Activated CD8-positive, alpha-beta T cell treated with anti-CD3 and anti-CD28 coated beads for 36 hours (primary cell): ENCODE results near the gene RUFY3. TPM values are rescaled to one million over a fixed set of nuclear protein-coding genes. Genes with fewer than 3 reads are reported as not detected.

Experiments used
- ATAC-seq: fragments of 200-7000 bp; cut with Tn5 transposase; one replicate; pipeline ENCODE4 v1.10.0; 2021; ENCODE audit warnings: mild to moderate bottlenecking, moderate library complexity
- CTCF ChIA-PET: fragments of 350-600 bp; sonication (Branson Sonifier 250); formaldehyde crosslinking; loops from one replicate; lab custom pipeline; 2021; ENCODE audit warnings: antibody characterized with exemption; lab: Charles Lee
- POLR2A ChIA-PET: fragments of 350-600 bp; sonication (Branson Sonifier 250); formaldehyde crosslinking; loops from one replicate; lab custom pipeline; 2021; ENCODE audit warnings: antibody characterized with exemption; lab: Charles Lee
- DNase-seq: peaks from one replicate; pipeline ENCODE4 v3.0.0-alpha.2; 2020
- H3K27ac Mint-ChIP-seq: one replicate; pipeline ENCODE4 v1.8.0; 2021; ENCODE audit warnings: mild to moderate bottlenecking, mixed read lengths
- H3K27me3 Mint-ChIP-seq: one replicate; pipeline ENCODE4 v1.8.0; 2021; ENCODE audit warnings: mixed read lengths
- H3K36me3 Mint-ChIP-seq: one replicate; pipeline ENCODE4 v1.8.0; 2021; ENCODE audit warnings: low read depth, mixed read lengths
- H3K4me1 Mint-ChIP-seq: one replicate; pipeline ENCODE4 v1.8.0; 2021; ENCODE audit warnings: low read depth, mixed read lengths
- H3K4me3 Mint-ChIP-seq: one replicate; pipeline ENCODE4 v1.8.0; 2021; ENCODE audit warnings: mild to moderate bottlenecking, moderate library complexity, mixed read lengths
- H3K9me3 Mint-ChIP-seq: one replicate; pipeline ENCODE4 v1.8.0; 2021; ENCODE audit warnings: mixed read lengths
- CTCF ChIP-seq: fragments of 200-600 bp; IDR thresholded peaks from one replicate; pipeline ENCODE4 v1.8.0; 2022; ENCODE audit warnings: antibody characterized with exemption, mild to moderate bottlenecking
- intact Hi-C: fragments of 100-400 bp; cut with micrococcal nuclease; formaldehyde crosslinking; loops from one replicate; pipeline ENCODE4 v1.10.0; 2022
- total RNA-seq, 2 experiments: library from RNA; stranded (reverse); gene quantifications; one replicate each; pipeline ENCODE4 v1.2.3, GENCODE V29; 2021

Gene RUFY3
- total RNA-seq, 2 experiments from 2014 or later = 13.6 to 17.5 TPM

GRCh38 chr4:70816894-70817293 is 95.1 kb downstream of the RUFY3 start:
- TF ChIP-seq CTCF = no peak
- H3K4me3 Mint-ChIP-seq = no peak overlapping the region
- H3K4me1 Mint-ChIP-seq = peaks cover 17% of the 10 kb centered on the region
- H3K27me3 Mint-ChIP-seq = no peaks in the 10 kb centered on the region
- H3K9me3 Mint-ChIP-seq = no peaks in the 10 kb centered on the region
- ChIA-PET CTCF (interaction anchor here (0.5 kb wide), 1 partner anchor 110 kb away, joined by 3 read pairs; no protein-coding TSS in a partner anchor), POLR2A (interaction anchor here (1.0 to 1.2 kb wide), 2 partner anchors 10 to 15 kb away, joined by 3 read pairs; no protein-coding TSS in a partner anchor)
- peaks cover 31% of the 10 kb centered on the region for H3K36me3 Mint-ChIP-seq
- no peak for ATAC-seq
- intact Hi-C loops = no loop called here
- H3K27ac Mint-ChIP-seq = no peak overlapping the region
- DNase-seq = no peak

GRCh38 chr4:70818173-70818855 is 96.5 kb downstream of the RUFY3 start:
- H3K36me3 Mint-ChIP-seq = peaks cover 41% of the 10 kb centered on the region

GRCh38 chr4:70818921-70819320 is 97.2 kb downstream of the RUFY3 start:
- H3K9me3 Mint-ChIP-seq = no peaks in the 10 kb centered on the region
- H3K4me1 Mint-ChIP-seq = peaks cover 17% of the 10 kb centered on the region
- POLR2A ChIA-PET = interaction anchor here (0.7 to 2.4 kb wide), 2 partner anchors 8 to 19 kb away, joined by 3 to 14 read pairs; no protein-coding TSS in a partner anchor
- CTCF ChIA-PET = interaction anchor here (0.8 to 1.3 kb wide), 3 partner anchors 8 to 217 kb away, joined by 3 to 4 read pairs (median 3); no protein-coding TSS in a partner anchor
- DNase-seq (no peak), ATAC-seq (no peak)
- H3K36me3 Mint-ChIP-seq = peaks cover 42% of the 10 kb centered on the region
- TF ChIP-seq CTCF = no peak
- no peak overlapping the region for H3K4me3 Mint-ChIP-seq
- intact Hi-C loops = no loop called here
- H3K27ac Mint-ChIP-seq = peak overlapping the region; percentile 44
- H3K27me3 Mint-ChIP-seq = no peaks in the 10 kb centered on the region

More at GRCh38 chr4:70818173-70818855, 96.5 kb downstream of the RUFY3 start:
- POLR2A ChIA-PET = interaction anchor here (0.7 to 2.4 kb wide), 2 partner anchors 9 to 20 kb away, joined by 3 to 14 read pairs; no protein-coding TSS in a partner anchor
- H3K4me1 Mint-ChIP-seq = peaks cover 17% of the 10 kb centered on the region
- no peaks in the 10 kb centered on the region for H3K27me3 Mint-ChIP-seq
- intact Hi-C loops = no loop called here
- CTCF ChIA-PET = interaction anchor here (0.8 to 1.3 kb wide), 2 partner anchors 14 to 217 kb away, joined by 3 to 4 read pairs; no protein-coding TSS in a partner anchor
- no peak overlapping the region for H3K4me3 Mint-ChIP-seq
- DNase-seq = no peak
- H3K27ac Mint-ChIP-seq = peak overlapping the region; percentile 44
- peak; percentile 27 for ATAC-seq
- H3K9me3 Mint-ChIP-seq = no peaks in the 10 kb centered on the region
- no peak for TF ChIP-seq CTCF

GRCh38 chr4:70829015-70829414 is 107.3 kb downstream of the RUFY3 start:
- no peak overlapping the region for H3K4me3 Mint-ChIP-seq
- peaks cover 8% of the 10 kb centered on the region for H3K4me1 Mint-ChIP-seq
- intact Hi-C loops = no loop called here
- H3K27me3 Mint-ChIP-seq = no peaks in the 10 kb centered on the region
- POLR2A ChIA-PET = no interaction called here
- ATAC-seq = no peak
- H3K36me3 Mint-ChIP-seq = peaks cover 57% of the 10 kb centered on the region
- DNase-seq = no peak
- no peaks in the 10 kb centered on the region for H3K9me3 Mint-ChIP-seq
- H3K27ac Mint-ChIP-seq = no peak overlapping the region
- no peak for TF ChIP-seq CTCF
- CTCF ChIA-PET = interaction anchor here (1.0 to 1.6 kb wide), 3 partner anchors 9 to 177 kb away, joined by 4 to 5 read pairs (median 4); no protein-coding TSS in a partner anchor

- DNase-seq (no peak), ATAC-seq (no peak)
- Mint-ChIP-seq H3K4me1 (peaks cover 8% of the 10 kb centered on the region), H3K9me3 (no peaks in the 10 kb centered on the region), H3K27ac (no peak overlapping the region), H3K36me3 (peaks cover 56% of the 10 kb centered on the region), H3K4me3 (no peak overlapping the region), H3K27me3 (no peaks in the 10 kb centered on the region)
- CTCF ChIA-PET = interaction anchor here (1.0 to 1.4 kb wide), 2 partner anchors 9 to 173 kb away, joined by 4 to 5 read pairs; no protein-coding TSS in a partner anchor
- POLR2A ChIA-PET = no interaction called here
- no peak for TF ChIP-seq CTCF
- intact Hi-C loops = no loop called here
Measured at GRCh38 chr4:70829492-70829891, 107.7 kb downstream of the RUFY3 start.
